HEK293 (cell line): ENCODE data around the gene NDOR1.

Experiments
- CTCF ChIA-PET: fragments of 350-600 bp; formaldehyde crosslinking; extraction: SDS; loops from one replicate; lab custom pipeline; 2021; ENCODE audit warnings: antibody characterized with exemption; lab: Yijun Ruan, JAX
- POLR2A ChIA-PET: fragments of 300-600 bp; formaldehyde crosslinking; extraction: SDS; loops from one replicate; lab custom pipeline; 2020; ENCODE audit warnings: antibody characterized with exemption, inconsistent platforms; lab: Yijun Ruan, JAX
- H3K27ac ChIP-seq: fragments of 200-500 bp; sonication (Bioruptor generic); 2 replicates; pipeline ENCODE4 v1.5.1; 2014; ENCODE audit warnings: low read depth, low read length, control low read depth, inconsistent platforms; ENCODE audit errors: extremely low read depth
- H3K36me3 ChIP-seq, 2 experiments: fragments of 200-500 bp in 1 of 2; sonication (Bioruptor generic) in 1 of 2; 1 replicate in 1 of 2; 2 replicates in 1 of 2; pipeline ENCODE4 v1.5.1; 2014 to 2017; ENCODE audit warnings: inconsistent platforms in 2 of 2, low read length in 2 of 2; ENCODE audit not compliant: control insufficient read depth in 2 of 2, insufficient read depth in 1 of 2
- H3K4me1 ChIP-seq: fragments of 200-500 bp; sonication (Bioruptor generic); 2 replicates; pipeline ENCODE4 v1.5.1; 2014; ENCODE audit warnings: mild to moderate bottlenecking, low read length, inconsistent platforms; ENCODE audit not compliant: control insufficient read depth, insufficient read depth
- H3K4me3 ChIP-seq: 2 replicates; pipeline ENCODE4 v1.5.1; 2011; ENCODE audit warnings: low read depth, mild to moderate bottlenecking, control low read depth, low read length, moderate library complexity
- H3K9me3 ChIP-seq: fragments of 200-500 bp; sonication (Bioruptor generic); 2 replicates; pipeline ENCODE4 v1.5.1; 2014; ENCODE audit warnings: low read depth, low read length, inconsistent platforms; ENCODE audit not compliant: control insufficient read depth, insufficient read depth
- BCL11B ChIP-seq: fragments of 450-650 bp; formaldehyde crosslinking; IDR thresholded peaks from 2 replicates; pipeline ENCODE4 v1.5.1; 2016; ENCODE audit warnings: low read depth, missing biosample characterization, missing genetic modification characterization
- GFI1B ChIP-seq: fragments of 450-650 bp; formaldehyde crosslinking; IDR thresholded peaks from 2 replicates; pipeline ENCODE4 v1.5.1; 2016; ENCODE audit warnings: missing biosample characterization, missing genetic modification characterization
- GLIS1 ChIP-seq: fragments of 450-650 bp; formaldehyde crosslinking; IDR thresholded peaks from 2 replicates; pipeline ENCODE4 v1.5.1; 2016; ENCODE audit warnings: missing biosample characterization, missing genetic modification characterization
- KLF1 ChIP-seq: fragments of 450-650 bp; formaldehyde crosslinking; IDR thresholded peaks from 2 replicates; pipeline ENCODE4 v1.5.1; 2016; ENCODE audit warnings: missing biosample characterization, missing genetic modification characterization
- KLF8 ChIP-seq: fragments of 450-650 bp; formaldehyde crosslinking; IDR thresholded peaks from 2 replicates; pipeline ENCODE4 v1.5.1; 2016; ENCODE audit warnings: missing biosample characterization, missing genetic modification characterization
- PRDM1 ChIP-seq: fragments of 450-650 bp; formaldehyde crosslinking; IDR thresholded peaks from 2 replicates; pipeline ENCODE4; 2016; ENCODE audit warnings: missing biosample characterization, missing genetic modification characterization
- SP3 ChIP-seq: fragments of 450-650 bp; formaldehyde crosslinking; IDR thresholded peaks from 2 replicates; pipeline ENCODE4 v1.5.1; 2016; ENCODE audit warnings: missing biosample characterization, missing genetic modification characterization
- ZBTB17 ChIP-seq: fragments of 450-650 bp; formaldehyde crosslinking; IDR thresholded peaks from 2 replicates; pipeline ENCODE4 v1.5.1; 2016; ENCODE audit warnings: missing biosample characterization, missing genetic modification characterization
- ZBTB48 ChIP-seq: fragments of 450-650 bp; formaldehyde crosslinking; IDR thresholded peaks from 2 replicates; pipeline ENCODE4 v1.5.1; 2016; ENCODE audit warnings: missing biosample characterization, missing genetic modification characterization
- ZFP69B ChIP-seq: fragments of 450-650 bp; formaldehyde crosslinking; IDR thresholded peaks from 2 replicates; pipeline ENCODE4 v1.5.1; 2016; ENCODE audit warnings: missing biosample characterization, missing genetic modification characterization
- ZNF140 ChIP-seq: fragments of 450-650 bp; formaldehyde crosslinking; IDR thresholded peaks from 2 replicates; pipeline ENCODE4 v1.5.1; 2016; ENCODE audit warnings: missing biosample characterization, missing genetic modification characterization
- ZNF174 ChIP-seq: fragments of 450-650 bp; formaldehyde crosslinking; IDR thresholded peaks from 2 replicates; pipeline ENCODE4 v1.5.0; 2017; ENCODE audit warnings: missing biosample characterization, mild to moderate bottlenecking, missing genetic modification characterization
- ZNF266 ChIP-seq: fragments of 450-650 bp; formaldehyde crosslinking; IDR thresholded peaks from 2 replicates; pipeline ENCODE4 v1.5.1; 2016; ENCODE audit warnings: missing biosample characterization, missing genetic modification characterization, low read depth
- ZNF274 ChIP-seq, 2 experiments: fragments of 200-500 bp in 1 of 2; fragments of 450-650 bp in 1 of 2; sonication (Bioruptor generic) in 1 of 2; formaldehyde crosslinking in 1 of 2; IDR thresholded peaks; 2 replicates each; pipeline versions ENCODE4 v1.5.1 to v1.6.1; 2014 to 2016; ENCODE audit warnings: borderline replicate concordance in 1 of 2, inconsistent platforms in 1 of 2, low read length in 1 of 2, missing biosample characterization in 1 of 2, missing genetic modification characterization in 1 of 2
- ZNF394 ChIP-seq: fragments of 450-650 bp; formaldehyde crosslinking; IDR thresholded peaks from 2 replicates; pipeline ENCODE4 v1.5.1; 2016; ENCODE audit warnings: missing biosample characterization, missing genetic modification characterization, mild to moderate bottlenecking, moderate library complexity, borderline replicate concordance
- ZNF404 ChIP-seq: fragments of 450-650 bp; formaldehyde crosslinking; IDR thresholded peaks from 2 replicates; pipeline ENCODE4 v1.5.1; 2017; ENCODE audit warnings: missing biosample characterization, missing genetic modification characterization
- ZNF544 ChIP-seq: fragments of 450-650 bp; formaldehyde crosslinking; IDR thresholded peaks from 2 replicates; pipeline ENCODE4 v1.5.0; 2017; ENCODE audit warnings: missing biosample characterization, missing genetic modification characterization
- ZNF561 ChIP-seq: fragments of 450-650 bp; IDR thresholded peaks from 2 replicates; pipeline ENCODE4 v1.5.1; 2018; ENCODE audit warnings: missing biosample characterization, missing genetic modification characterization, borderline replicate concordance
- ZNF610 ChIP-seq: fragments of 450-650 bp; formaldehyde crosslinking; IDR thresholded peaks from 2 replicates; pipeline ENCODE4 v1.5.1; 2016; ENCODE audit warnings: missing biosample characterization, missing genetic modification characterization, borderline replicate concordance
- ZNF830 ChIP-seq: fragments of 450-650 bp; IDR thresholded peaks from 2 replicates; pipeline ENCODE4 v1.5.0; 2018; ENCODE audit warnings: missing biosample characterization, missing genetic modification characterization, low read depth, mild to moderate bottlenecking, moderate library complexity
- TF ChIP-seq, protein P1 (sequence below): fragments of 450-650 bp; formaldehyde crosslinking; IDR thresholded peaks from 2 replicates; pipeline ENCODE4 v1.5.1; 2016; ENCODE audit warnings: missing biosample characterization, missing genetic modification characterization
- TF ChIP-seq, protein P2 (sequence below): fragments of 450-650 bp; formaldehyde crosslinking; IDR thresholded peaks from 2 replicates; pipeline ENCODE4 v1.5.1; 2016; ENCODE audit warnings: missing biosample characterization, missing genetic modification characterization
- TF ChIP-seq, protein P3 (sequence below): fragments of 450-650 bp; formaldehyde crosslinking; IDR thresholded peaks from 2 replicates; pipeline ENCODE4 v1.5.1; 2016; ENCODE audit warnings: missing biosample characterization, missing genetic modification characterization

The NDOR1 gene

DNA sequence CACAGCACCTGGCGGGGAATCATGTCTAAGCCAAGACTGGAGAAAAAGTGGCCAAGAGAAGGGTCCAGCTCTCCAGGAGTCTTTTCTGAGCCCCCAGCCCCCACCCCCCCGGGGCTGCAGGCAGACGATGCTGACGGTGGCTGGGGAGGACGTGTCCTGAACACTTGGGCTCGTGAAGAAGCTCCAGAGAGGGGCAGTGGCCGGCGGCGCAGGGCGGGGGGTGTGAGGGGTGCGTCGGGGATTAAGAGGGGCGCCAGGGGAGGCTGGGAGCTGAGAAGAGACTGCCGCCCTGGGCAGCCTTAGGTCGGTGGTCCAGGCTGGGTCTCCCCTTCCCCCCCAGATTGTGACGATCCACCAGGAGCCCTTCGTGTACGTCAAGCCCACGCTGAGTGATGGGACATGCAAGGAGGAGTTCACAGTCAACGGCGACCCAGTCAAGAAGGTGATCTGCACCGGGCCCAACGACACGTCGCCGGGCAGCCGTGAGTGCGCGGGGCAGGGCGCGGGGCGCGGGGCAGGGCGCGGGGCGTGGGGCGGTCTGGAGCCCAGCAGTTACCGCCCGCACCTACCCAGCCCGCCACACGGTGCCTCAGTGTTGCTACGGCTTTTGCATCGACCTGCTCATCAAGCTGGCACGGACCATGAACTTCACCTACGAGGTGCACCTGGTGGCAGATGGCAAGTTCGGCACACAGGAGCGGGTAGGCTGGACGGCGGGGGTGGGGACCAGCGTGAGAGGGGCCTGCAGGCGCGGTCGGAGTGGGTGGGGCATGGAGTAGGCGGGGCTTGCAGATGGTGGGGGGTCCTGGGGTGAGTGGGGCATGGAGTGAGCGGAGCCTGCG is 44.6 kb upstream of the NDOR1 start:
- H3K4me3 ChIP-seq, result no peak overlapping the region
- H3K9me3 ChIP-seq, result no peaks in the 10 kb centered on the region
- no peaks in the 10 kb centered on the region for H3K4me1 ChIP-seq
- no peaks in the 10 kb centered on the region for H3K36me3 ChIP-seq
- H3K27ac ChIP-seq, result no peak overlapping the region
- no peak for TF ChIP-seq ZNF274 (IDR thresholded peaks at IDR 0.05; ENCODE audit: low read length)
- TF ChIP-seq ZNF274 (tag by site-specific recombination; IDR thresholded peaks at IDR 0.05; ENCODE audit: borderline replicate concordance), result no peak
- no peak for TF ChIP-seq ZNF266 (tag by site-specific recombination)
- TF ChIP-seq, protein P1, sequence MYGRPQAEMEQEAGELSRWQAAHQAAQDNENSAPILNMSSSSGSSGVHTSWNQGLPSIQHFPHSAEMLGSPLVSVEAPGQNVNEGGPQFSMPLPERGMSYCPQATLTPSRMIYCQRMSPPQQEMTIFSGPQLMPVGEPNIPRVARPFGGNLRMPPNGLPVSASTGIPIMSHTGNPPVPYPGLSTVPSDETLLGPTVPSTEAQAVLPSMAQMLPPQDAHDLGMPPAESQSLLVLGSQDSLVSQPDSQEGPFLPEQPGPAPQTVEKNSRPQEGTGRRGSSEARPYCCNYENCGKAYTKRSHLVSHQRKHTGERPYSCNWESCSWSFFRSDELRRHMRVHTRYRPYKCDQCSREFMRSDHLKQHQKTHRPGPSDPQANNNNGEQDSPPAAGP, result no peak
- no peak for TF ChIP-seq GLIS1 (tag by site-specific recombination)
- no peak for TF ChIP-seq ZBTB17 (tag by site-specific recombination)
- TF ChIP-seq ZNF394 (tag by site-specific recombination), result no peak
- TF ChIP-seq ZBTB48 (tag by site-specific recombination), result no peak
- no peak for TF ChIP-seq SP3 (tag by site-specific recombination)
- no peak for TF ChIP-seq ZNF610 (tag by site-specific recombination)
- TF ChIP-seq, protein P2, sequence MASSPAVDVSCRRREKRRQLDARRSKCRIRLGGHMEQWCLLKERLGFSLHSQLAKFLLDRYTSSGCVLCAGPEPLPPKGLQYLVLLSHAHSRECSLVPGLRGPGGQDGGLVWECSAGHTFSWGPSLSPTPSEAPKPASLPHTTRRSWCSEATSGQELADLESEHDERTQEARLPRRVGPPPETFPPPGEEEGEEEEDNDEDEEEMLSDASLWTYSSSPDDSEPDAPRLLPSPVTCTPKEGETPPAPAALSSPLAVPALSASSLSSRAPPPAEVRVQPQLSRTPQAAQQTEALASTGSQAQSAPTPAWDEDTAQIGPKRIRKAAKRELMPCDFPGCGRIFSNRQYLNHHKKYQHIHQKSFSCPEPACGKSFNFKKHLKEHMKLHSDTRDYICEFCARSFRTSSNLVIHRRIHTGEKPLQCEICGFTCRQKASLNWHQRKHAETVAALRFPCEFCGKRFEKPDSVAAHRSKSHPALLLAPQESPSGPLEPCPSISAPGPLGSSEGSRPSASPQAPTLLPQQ (tag by site-specific recombination), result no peak
- no peak for TF ChIP-seq ZNF174 (tag by site-specific recombination)
- TF ChIP-seq ZNF561 (tag by site-specific recombination), result no peak
- no peak for TF ChIP-seq ZNF140 (tag by site-specific recombination)
- no peak for TF ChIP-seq PRDM1 (tag by site-specific recombination)
- CTCF ChIA-PET, result interaction anchor here (0.6 to 2.1 kb wide), 3 partner anchors 9 to 76 kb away, joined by 4 to 5 read pairs (median 4); no protein-coding TSS in a partner anchor
- POLR2A ChIA-PET, result interaction anchor here (1.3 to 2.5 kb wide), 2 partner anchors 31 kb away, joined by 3 to 7 read pairs; no protein-coding TSS in a partner anchor

DNA sequence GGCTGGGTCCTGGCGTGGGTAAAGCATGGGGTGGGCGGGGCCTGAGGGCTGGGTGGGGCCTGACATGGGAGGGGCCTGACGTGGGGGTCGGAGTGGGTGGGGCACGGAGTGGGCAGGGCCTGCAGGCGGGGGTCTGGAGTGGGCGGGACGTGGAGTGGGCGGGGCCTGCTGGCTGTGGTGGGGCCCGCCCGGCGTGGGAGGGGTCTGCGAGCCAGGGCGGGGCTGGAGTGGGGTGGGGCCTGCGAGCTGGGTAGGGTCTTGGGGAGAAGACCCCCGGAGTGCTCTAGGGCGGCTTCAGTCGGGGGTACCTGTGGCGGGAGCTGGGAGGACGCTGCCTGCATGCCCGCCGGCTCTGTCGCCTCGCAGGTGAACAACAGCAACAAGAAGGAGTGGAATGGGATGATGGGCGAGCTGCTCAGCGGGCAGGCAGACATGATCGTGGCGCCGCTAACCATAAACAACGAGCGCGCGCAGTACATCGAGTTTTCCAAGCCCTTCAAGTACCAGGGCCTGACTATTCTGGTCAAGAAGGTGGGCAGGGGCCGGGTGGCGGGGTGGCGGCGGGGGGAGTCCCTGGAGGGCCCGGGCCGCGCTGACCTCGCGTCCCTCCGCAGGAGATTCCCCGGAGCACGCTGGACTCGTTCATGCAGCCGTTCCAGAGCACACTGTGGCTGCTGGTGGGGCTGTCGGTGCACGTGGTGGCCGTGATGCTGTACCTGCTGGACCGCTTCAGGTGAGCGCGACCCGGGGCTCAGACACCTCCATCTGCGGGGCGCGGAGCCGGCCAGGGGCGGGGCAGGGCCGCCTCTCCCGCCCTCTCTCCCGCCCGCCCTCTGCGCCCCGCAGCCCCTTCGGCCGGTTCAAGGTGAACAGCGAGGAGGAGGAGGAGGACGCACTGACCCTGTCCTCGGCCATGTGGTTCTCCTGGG is 43.7 kb upstream of the NDOR1 start:
- ChIA-PET CTCF (interaction anchor here (2.1 kb wide), 1 partner anchor 75 kb away, joined by 5 read pairs; no protein-coding TSS in a partner anchor), POLR2A (interaction anchor here (0.7 to 2.5 kb wide), 4 partner anchors 10 to 39 kb away, joined by 3 to 7 read pairs (median 3); partner anchors contain the start of genes TMEM210 and TPRN)
- H3K4me1 ChIP-seq, result no peaks in the 10 kb centered on the region
- H3K9me3 ChIP-seq, result no peaks in the 10 kb centered on the region
- TF ChIP-seq ZNF404 (tag by site-specific recombination) (no peak), ZNF544 (tag by site-specific recombination) (no peak), BCL11B (no peak), ZNF830 (tag by site-specific recombination) (no peak), KLF8 (peak; percentile 65; the same call in 1 of the 2 replicates), ZFP69B (tag by site-specific recombination) (0 out of 2 replicates have a peak, but pooled peaks have one; percentile 21), GFI1B (no peak), KLF1 (tag by site-specific recombination) (peak; percentile 68)
- TF ChIP-seq, protein P3, sequence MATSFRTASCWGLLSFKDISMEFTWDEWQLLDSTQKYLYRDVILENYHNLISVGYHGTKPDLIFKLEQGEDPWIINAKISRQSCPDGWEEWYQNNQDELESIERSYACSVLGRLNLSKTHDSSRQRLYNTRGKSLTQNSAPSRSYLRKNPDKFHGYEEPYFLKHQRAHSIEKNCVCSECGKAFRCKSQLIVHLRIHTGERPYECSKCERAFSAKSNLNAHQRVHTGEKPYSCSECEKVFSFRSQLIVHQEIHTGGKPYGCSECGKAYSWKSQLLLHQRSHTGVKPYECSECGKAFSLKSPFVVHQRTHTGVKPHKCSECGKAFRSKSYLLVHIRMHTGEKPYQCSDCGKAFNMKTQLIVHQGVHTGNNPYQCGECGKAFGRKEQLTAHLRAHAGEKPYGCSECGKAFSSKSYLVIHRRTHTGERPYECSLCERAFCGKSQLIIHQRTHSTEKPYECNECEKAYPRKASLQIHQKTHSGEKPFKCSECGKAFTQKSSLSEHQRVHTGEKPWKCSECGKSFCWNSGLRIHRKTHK (tag by site-specific recombination), result no peak
- TF ChIP-seq, protein P2 (tag by site-specific recombination), result 0 out of 2 replicates have a peak, but pooled peaks have one; percentile 25
- H3K4me3 ChIP-seq, result no peak overlapping the region; the same call in 1 of the 2 replicates
- H3K36me3 ChIP-seq, result no peaks in the 10 kb centered on the region
- no peak overlapping the region for H3K27ac ChIP-seq
